NCI-H748 (cell line): ENCODE measurements around the gene KCNG2.

Source experiments
- DNase-seq: peaks from one replicate; lab custom pipeline; 2025; ENCODE audit not compliant: unreplicated experiment; lab: John Stamatoyannopoulos, UW

The KCNG2 gene

GRCh38 chr18:79937103-79937860, 139.5 kb downstream of the KCNG2 start:
- no peak for DNase-seq

DNA sequence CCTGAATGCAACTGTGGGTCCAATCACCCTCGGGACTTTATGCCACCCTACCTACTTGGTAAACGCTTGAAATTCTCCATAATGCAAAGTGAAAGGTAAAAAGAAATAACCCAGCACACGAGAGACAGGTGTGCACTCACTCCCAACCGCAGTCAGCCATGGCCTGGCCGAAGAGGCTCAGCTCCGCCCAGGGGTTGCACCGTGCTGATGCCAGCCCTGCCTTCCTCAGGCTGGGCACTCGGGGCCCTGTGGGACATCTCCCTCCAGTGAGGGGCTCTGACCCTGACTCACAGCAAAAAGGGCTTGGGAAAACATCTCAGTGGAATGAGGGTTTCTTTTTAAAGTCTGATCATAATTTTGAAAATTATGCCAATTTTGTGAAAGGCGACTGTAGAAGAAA, 140.5 kb downstream of the KCNG2 start:
- no peak for DNase-seq

- DNase-seq: no peak
Measured at GRCh38 chr18:79939096-79939495, 141.4 kb downstream of the KCNG2 start.

- no peak for DNase-seq
Measured at GRCh38 chr18:79940126-79940813, 142.5 kb downstream of the KCNG2 start.

- no peak for DNase-seq
Measured at GRCh38 chr18:79940814-79941472, 143.2 kb downstream of the KCNG2 start.

GRCh38 chr18:79941473-79942119, 143.9 kb downstream of the KCNG2 start:
- no peak for DNase-seq

DNA sequence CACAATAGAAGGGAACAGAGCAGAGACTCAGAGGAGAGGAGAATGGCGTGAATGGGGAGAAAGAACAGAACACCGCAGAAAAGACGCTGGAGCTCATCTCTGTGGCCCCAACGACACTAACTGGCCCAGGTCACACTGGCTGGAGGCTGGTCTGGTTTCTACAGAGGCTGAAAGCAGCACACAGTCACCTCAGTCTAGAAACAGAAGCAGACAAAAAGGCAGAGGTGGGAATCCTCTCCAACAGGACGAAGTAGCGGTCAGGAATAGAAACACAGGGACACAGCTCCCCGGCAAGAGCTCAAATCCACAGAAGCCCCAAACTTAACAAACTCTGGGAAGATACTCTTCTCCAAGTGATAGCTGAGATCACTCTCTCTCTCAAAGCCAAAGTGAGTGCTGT, 144.5 kb downstream of the KCNG2 start:
- DNase-seq: no peak

- DNase-seq: no peak
Measured at GRCh38 chr18:79942786-79943607, 145.3 kb downstream of the KCNG2 start.

- no peak for DNase-seq
Measured at GRCh38 chr18:79943608-79944125, 145.9 kb downstream of the KCNG2 start.

GRCh38 chr18:79944126-79944731, 146.5 kb downstream of the KCNG2 start:
- no peak for DNase-seq

DNA sequence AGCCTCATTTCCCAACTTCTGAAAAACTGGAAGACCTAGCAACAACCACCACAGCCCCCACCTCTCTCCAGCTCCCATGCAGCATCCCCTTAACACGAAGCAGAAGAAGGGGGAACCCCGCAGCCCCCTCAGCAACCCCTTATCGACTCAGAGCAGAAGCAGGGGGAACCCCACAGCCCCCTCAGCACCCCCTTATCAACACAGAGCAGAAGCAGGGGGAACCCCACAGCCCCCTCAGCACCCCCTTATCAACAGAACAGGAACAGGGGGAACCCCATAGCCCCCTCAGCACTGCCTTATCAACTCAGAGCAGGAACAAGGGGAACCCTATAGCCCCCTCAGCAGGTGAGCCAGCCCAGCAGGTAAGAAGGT, 147.0 kb downstream of the KCNG2 start:
- no peak for DNase-seq

DNA sequence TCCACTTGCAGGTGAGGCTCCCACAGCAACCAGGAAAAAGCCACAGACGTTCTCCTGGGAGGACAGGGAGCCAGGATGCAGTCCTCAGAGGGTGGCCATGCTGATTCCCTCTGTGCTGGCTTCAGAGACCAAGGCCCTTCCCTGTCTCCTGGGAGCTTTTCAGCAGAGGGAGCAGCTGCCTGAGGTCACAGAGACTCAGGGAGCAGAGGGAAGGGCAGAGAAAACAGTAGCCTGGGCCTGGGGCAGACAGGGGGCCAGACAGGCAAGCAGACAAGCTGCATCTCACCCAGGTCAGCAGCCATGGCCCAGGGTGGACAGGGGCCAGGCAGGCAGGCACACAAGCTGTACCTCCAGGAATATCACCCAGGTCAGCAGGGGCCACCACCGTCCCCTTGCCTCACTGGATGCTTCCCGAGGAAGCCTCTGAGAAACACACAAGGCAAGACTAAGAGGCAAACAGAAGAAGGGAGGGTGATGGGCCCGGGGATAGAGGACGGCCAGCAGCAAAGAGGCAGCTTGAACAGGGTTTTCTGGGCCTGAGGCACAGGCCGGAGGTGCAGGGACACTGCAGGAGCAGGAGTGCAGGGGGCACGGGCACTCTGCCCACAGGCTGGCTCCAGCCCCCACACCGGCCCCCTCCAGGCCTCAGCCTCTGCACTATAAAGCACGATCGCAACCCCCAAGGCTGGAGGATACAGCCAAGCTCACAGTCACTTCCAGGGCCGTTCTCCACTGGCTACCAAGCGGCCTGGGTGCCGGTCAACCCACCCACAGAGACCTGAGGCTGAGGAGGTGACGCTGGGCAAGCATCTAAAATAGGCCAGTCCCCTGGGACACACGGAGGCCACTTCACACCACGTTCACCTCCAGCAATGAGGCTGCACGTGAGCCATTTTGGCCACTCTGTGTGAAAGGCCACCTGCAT, 147.6 kb downstream of the KCNG2 start:
- DNase-seq: no peak

GRCh38 chr18:79947054-79947755, 149.5 kb downstream of the KCNG2 start:
- no peak for DNase-seq

- DNase-seq: no peak
Measured at GRCh38 chr18:79947881-79948610, 150.3 kb downstream of the KCNG2 start.

- no peak for DNase-seq
Measured at GRCh38 chr18:79948719-79949411, 151.1 kb downstream of the KCNG2 start.
